Liver (tissue), 3 donors: ENCODE measurements around the gene OCA2.

Experiments
- FOXA1 ChIP-seq: IDR thresholded peaks from 2 replicates; pipeline ENCODE4 v1.6.1; 2016; ENCODE audit warnings: antibody characterized with exemption
- SP1 ChIP-seq: IDR thresholded peaks from 2 replicates; pipeline ENCODE4 v1.6.1; 2018; ENCODE audit warnings: antibody characterized with exemption, mild to moderate bottlenecking
- TF ChIP-seq, protein P1 (sequence below): fragments of 150-350 bp; IDR thresholded peaks from 2 replicates; pipeline ENCODE4 v1.5.1; 2017; ENCODE audit warnings: improper control_type of control experiment, low read depth, low read length; ENCODE audit not compliant: missing input control
- TF ChIP-seq, protein P2 (sequence below): IDR thresholded peaks from 2 replicates; pipeline ENCODE4 v1.6.1; 2016; ENCODE audit warnings: antibody characterized with exemption, mild to moderate bottlenecking
- donor health status: healthy.
- donor health status: healthy.

DNA sequence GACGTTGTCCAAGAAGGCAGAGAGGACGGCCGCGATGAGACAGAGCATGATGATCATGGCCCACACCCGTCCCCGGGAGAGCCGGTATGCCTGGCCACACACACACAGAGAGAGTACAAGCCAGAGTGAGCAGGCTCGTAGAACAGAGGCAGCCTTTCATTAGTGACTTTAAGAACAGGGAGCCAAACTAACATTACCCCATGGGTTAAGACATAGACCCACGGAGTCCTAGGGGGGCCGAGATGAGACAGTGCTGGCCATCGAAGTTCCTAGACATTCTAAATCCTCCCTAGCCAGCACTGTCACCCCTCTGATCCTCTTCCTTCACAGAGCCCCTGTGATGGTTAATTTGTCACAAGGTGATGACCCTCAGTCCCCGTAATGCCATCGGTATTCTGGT lies 114.0 kb downstream of the OCA2 start:
- TF ChIP-seq, protein P1, sequence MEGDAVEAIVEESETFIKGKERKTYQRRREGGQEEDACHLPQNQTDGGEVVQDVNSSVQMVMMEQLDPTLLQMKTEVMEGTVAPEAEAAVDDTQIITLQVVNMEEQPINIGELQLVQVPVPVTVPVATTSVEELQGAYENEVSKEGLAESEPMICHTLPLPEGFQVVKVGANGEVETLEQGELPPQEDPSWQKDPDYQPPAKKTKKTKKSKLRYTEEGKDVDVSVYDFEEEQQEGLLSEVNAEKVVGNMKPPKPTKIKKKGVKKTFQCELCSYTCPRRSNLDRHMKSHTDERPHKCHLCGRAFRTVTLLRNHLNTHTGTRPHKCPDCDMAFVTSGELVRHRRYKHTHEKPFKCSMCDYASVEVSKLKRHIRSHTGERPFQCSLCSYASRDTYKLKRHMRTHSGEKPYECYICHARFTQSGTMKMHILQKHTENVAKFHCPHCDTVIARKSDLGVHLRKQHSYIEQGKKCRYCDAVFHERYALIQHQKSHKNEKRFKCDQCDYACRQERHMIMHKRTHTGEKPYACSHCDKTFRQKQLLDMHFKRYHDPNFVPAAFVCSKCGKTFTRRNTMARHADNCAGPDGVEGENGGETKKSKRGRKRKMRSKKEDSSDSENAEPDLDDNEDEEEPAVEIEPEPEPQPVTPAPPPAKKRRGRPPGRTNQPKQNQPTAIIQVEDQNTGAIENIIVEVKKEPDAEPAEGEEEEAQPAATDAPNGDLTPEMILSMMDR, result no peak
- TF ChIP-seq FOXA1, result no peak
- TF ChIP-seq, protein P2, sequence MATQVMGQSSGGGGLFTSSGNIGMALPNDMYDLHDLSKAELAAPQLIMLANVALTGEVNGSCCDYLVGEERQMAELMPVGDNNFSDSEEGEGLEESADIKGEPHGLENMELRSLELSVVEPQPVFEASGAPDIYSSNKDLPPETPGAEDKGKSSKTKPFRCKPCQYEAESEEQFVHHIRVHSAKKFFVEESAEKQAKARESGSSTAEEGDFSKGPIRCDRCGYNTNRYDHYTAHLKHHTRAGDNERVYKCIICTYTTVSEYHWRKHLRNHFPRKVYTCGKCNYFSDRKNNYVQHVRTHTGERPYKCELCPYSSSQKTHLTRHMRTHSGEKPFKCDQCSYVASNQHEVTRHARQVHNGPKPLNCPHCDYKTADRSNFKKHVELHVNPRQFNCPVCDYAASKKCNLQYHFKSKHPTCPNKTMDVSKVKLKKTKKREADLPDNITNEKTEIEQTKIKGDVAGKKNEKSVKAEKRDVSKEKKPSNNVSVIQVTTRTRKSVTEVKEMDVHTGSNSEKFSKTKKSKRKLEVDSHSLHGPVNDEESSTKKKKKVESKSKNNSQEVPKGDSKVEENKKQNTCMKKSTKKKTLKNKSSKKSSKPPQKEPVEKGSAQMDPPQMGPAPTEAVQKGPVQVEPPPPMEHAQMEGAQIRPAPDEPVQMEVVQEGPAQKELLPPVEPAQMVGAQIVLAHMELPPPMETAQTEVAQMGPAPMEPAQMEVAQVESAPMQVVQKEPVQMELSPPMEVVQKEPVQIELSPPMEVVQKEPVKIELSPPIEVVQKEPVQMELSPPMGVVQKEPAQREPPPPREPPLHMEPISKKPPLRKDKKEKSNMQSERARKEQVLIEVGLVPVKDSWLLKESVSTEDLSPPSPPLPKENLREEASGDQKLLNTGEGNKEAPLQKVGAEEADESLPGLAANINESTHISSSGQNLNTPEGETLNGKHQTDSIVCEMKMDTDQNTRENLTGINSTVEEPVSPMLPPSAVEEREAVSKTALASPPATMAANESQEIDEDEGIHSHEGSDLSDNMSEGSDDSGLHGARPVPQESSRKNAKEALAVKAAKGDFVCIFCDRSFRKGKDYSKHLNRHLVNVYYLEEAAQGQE, result no peak
- no peak for TF ChIP-seq SP1
